ENCODE results near the gene SBK2. TPM values are rescaled to one million over a fixed set of nuclear protein-coding genes. Genes with fewer than 3 reads are reported as not detected.

SBK2 gene
- total RNA-seq, 1 donor from 2014 or later, result 0.17 TPM

- DNase-seq (ENCODE audit: low read depth), result no peak
- TF ChIP-seq CTCF (IDR thresholded peaks at IDR 0.05; ENCODE audit: insufficient read depth, low read length, poor library complexity, severe bottlenecking), result no peak
- no peak overlapping the region for H3K4me3 ChIP-seq (ENCODE audit: low read depth, low read length)
- H3K36me3 ChIP-seq (ENCODE audit: control insufficient read depth, insufficient read depth, low read length), result peaks cover 2% of the 10 kb centered on the region
- H3K27me3 ChIP-seq (ENCODE audit: control insufficient read depth, insufficient read depth, low read length), result no peaks in the 10 kb centered on the region
These were observed 43.8 kb downstream of the SBK2 start for GRCh38 chr19:55493052-55493644.

GRCh38 chr19:55492362-55492944, 44.5 kb downstream of the SBK2 start:
- DNase-seq (ENCODE audit: low read depth), result no peak
- Histone ChIP-seq H3K4me3 (ENCODE audit: low read depth, low read length) (no peak overlapping the region), H3K27me3 (ENCODE audit: control insufficient read depth, insufficient read depth, low read length) (no peaks in the 10 kb centered on the region), H3K36me3 (ENCODE audit: control insufficient read depth, insufficient read depth, low read length) (no peaks in the 10 kb centered on the region)
- no peak for TF ChIP-seq CTCF (IDR thresholded peaks at IDR 0.05; ENCODE audit: insufficient read depth, low read length, poor library complexity, severe bottlenecking)

DNA sequence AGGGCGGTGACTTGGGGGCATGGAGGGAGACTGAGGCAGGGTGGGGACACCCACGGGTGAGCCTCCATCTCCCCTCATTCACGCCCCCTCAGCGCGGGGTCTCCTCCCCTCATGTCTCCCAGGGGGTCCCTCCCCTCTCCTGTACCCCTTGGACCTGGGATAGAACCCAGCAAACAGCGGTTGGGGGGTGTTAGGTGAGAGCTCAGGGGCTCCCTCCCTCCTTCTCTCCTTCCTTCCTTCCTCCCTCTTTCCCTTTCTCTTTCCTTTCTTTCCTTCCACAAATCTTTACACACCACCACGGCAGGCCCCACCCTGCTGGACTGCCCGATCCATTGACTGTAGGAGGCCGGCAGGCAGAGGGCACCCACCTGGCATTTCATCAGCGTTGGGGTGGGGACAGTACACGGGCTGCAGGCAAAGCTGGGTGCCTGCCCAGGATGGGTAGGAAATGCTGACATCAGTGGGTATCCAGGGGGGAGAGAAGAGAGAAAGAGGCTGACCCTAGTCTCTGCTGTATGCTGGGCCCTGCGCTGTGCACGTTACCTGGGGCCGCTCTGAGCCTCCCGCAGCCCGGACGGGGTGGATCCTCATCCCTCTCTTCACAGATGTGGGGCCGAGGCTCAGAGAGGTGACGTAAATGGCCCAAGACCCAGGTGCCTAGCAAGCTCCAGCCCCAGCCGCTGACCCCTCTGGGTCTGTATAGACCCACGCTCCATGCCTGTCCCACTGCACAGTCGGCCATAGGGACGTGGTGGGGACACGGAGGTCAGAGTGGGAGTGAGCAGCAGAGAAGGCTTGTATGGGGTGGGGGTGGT, 45.2 kb downstream of the SBK2 start:
- TF ChIP-seq CTCF (IDR thresholded peaks at IDR 0.05; ENCODE audit: insufficient read depth, low read length, poor library complexity, severe bottlenecking), result no peak
- no peak for DNase-seq (ENCODE audit: low read depth)
- H3K36me3 ChIP-seq (ENCODE audit: control insufficient read depth, insufficient read depth, low read length), result no peaks in the 10 kb centered on the region
- H3K27me3 ChIP-seq (ENCODE audit: control insufficient read depth, insufficient read depth, low read length), result no peaks in the 10 kb centered on the region
- no peak overlapping the region for H3K4me3 ChIP-seq (ENCODE audit: low read depth, low read length)

DNA sequence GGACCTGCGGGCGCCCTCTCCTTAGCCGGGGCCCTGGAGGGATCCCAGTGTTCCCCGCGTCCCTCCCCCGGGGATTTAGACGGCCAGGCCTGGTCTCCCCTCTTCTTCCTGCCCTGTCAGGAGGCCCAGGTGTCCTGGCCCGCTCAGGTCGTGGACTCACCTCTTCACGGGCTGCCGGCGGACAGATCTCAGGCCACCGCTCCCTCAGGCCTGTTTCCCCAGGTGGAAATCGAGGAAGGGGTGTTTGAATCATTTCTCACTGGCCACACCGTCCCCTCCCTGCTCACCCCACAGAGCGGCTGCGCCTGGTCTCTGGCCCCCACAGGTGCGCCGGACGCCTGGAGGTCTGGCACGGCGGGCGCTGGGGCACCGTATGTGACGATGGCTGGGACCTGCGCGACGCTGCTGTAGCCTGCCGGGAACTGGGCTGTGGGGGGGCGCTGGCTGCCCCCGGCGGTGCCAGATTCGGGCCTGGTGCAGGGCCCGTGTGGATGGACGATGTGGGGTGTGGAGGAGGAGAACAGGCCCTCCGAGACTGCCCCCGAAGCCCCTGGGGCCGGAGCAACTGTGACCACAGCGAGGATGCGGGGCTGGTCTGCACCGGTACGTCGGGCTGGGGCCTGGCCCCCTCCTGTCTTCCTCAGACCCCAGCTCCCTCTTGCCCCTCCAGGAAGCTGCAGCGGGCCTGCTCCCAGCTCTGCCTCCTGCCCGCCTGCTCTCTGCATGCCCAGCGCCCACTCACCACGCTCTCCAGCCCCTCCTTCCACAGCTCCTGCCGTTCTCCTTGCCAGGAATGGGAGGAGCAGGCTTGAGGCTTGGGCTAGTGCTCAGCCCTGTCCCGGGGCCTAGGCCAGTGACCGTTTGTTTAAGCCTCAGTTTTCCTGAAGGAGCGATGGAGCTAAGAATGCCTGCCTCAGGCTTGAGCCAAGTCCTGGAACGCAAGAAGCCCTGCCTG, 46.2 kb downstream of the SBK2 start:
- Histone ChIP-seq H3K36me3 (ENCODE audit: control insufficient read depth, insufficient read depth, low read length) (no peaks in the 10 kb centered on the region), H3K27me3 (ENCODE audit: control insufficient read depth, insufficient read depth, low read length) (no peaks in the 10 kb centered on the region), H3K4me3 (ENCODE audit: low read depth, low read length) (no peak overlapping the region)
- no peak for TF ChIP-seq CTCF (IDR thresholded peaks at IDR 0.05; ENCODE audit: insufficient read depth, low read length, poor library complexity, severe bottlenecking)
- no peak for DNase-seq (ENCODE audit: low read depth)

DNA sequence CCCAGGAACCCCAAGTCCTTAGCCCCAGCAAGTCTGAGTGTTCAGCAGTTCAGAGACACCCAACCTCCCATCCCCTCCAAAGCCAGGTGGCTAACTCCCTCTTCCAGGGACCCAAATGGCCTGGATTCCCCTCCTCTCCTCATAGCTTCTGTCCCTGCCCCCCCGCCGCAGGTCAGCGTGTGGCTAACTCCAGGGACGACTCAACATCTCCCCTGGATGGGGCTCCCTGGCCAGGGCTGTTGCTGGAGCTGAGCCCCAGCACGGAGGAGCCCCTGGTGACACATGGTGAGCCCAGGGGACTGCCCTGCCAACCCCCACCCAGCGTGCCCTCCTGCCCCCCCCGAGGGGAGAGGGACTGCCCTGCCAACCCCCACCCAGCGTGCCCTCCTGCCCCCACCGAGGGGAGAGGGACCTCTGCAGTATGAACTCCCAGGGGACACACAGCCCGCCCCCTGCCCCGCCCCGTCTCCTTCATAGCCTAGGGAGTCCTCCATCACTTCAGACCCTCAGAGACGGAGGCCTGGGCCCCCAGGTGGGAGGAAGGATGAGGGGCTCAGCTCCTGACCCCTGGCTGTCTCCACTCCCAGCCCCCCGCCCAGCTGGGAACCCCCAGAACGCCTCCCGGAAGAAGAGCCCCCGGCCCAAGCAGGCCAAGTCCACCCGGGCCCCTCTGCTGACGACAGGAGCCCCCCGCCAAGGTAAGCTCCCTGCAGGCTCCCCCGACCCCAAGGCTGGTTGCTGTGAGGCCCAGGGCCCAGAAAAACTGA, 47.0 kb downstream of the SBK2 start:
- Histone ChIP-seq H3K27me3 (ENCODE audit: control insufficient read depth, insufficient read depth, low read length) (no peaks in the 10 kb centered on the region), H3K36me3 (ENCODE audit: control insufficient read depth, insufficient read depth, low read length) (no peaks in the 10 kb centered on the region), H3K4me3 (ENCODE audit: low read depth, low read length) (no peak overlapping the region)
- no peak for TF ChIP-seq CTCF (IDR thresholded peaks at IDR 0.05; ENCODE audit: insufficient read depth, low read length, poor library complexity, severe bottlenecking)
- no peak for DNase-seq (ENCODE audit: low read depth)

All from kidney epithelial cell (primary cell).